NCI-H1092 (cell line): ENCODE results near the gene KASH5.

Experiments
- DNase-seq: peaks from one replicate; lab custom pipeline; 2025; lab: John Stamatoyannopoulos, UW

KASH5 gene

DNA sequence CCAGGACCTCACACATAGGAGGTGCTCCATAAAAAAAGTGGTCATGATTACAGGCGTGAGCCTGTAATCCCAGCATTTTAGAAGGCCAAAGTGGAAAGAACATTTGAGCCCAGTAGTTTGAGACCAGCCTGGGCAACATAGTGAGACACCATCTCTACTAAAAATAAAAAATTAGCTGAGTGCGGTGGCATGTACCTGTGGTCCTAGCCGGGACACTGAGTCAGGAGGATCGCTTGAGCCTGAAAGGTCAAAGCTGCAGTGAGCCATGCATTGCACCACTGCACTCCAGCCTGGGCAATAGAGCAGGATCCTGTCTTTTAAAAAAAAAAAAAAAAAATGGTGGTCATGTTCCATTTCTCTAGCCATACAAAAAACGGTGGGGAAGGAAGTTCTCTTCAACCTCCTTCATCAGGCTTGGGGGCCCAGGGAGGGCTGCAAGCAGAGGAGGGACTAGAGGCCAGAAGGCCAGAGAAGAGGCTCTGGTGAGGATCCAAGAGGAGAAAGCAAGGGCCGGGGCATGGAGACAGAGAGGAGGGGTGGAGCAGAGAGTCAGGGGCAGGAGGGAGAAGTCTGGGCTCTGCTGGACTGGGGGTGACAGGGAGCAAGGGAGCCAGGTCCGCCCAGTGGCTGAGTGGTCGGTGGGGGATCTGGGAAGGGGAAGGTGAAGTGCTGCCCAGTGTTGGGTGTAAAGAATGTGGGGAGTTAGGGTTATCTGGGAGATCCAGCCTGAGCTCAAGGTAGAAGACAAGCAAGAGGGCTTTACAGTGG, 8.9 kb downstream of the KASH5 start:
- DNase-seq: no peak

DNA sequence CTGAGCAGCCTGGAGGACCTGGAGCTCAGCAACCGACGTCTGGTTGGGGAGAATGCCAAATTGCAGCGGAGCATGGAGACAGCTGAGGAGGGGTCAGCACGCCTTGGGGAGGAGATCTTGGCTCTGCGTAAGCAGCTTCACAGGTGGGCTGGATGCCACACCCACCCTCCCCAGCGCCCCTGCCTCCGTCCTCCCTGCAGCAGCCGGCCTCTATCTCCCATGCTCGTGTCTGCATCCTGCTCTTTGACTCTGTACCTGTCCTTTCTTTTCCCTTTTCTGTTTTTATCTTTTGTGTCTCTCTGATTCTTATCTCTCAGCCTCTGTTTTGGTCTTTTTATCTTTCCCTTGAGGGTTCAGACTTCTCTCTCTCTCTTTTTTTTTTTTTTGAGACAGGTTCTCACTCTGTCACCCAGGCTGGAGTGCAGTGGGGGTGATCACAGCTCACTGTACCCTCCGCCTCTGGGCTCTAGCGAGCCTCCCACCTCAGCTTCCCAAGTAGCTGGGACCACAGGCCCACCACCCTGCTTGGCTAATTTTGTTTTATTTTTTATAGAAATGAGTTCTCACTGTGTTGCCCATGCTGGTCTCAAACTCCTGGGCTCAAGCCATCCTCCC, 10.1 kb downstream of the KASH5 start:
- DNase-seq: no peak

DNA sequence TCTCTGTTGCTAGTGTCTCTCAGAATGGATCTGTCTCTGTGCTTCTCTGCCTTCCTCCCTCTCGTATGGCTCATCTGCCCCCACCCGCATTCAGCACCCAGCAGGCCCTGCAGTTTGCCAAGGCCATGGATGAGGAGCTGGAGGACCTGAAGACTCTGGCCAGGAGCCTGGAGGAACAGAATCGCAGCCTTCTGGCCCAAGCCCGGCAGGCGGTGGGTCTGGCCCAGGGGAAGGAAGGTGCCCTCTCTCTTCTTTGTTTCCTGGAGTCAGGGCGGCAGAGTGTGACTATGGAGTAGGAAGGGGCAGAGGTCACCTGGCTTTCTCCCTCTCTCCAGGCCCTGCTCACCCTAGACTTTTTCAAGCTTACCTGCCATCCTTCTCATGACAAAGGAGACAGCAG, 10.9 kb downstream of the KASH5 start:
- DNase-seq: no peak

DNA sequence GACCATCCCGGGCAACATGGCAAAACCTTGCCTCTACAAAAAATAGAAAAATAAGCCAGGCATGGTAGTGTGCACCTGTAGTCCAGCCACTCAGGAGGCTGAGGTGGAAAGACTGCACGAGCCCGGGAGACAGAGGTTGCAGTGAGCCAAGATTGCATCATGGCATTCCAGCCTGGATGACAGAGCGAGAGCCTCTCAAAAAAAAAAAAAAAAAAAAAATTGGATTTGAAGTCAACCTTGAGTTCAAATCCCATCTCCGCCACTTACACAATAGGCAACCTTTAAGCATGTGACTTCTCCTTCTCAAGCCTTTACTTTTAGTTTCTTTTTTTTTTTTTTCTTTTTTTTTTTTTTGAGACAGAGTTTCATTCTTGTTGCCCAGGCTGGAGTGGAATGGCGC, 12.0 kb downstream of the KASH5 start:
- DNase-seq: no peak

DNA sequence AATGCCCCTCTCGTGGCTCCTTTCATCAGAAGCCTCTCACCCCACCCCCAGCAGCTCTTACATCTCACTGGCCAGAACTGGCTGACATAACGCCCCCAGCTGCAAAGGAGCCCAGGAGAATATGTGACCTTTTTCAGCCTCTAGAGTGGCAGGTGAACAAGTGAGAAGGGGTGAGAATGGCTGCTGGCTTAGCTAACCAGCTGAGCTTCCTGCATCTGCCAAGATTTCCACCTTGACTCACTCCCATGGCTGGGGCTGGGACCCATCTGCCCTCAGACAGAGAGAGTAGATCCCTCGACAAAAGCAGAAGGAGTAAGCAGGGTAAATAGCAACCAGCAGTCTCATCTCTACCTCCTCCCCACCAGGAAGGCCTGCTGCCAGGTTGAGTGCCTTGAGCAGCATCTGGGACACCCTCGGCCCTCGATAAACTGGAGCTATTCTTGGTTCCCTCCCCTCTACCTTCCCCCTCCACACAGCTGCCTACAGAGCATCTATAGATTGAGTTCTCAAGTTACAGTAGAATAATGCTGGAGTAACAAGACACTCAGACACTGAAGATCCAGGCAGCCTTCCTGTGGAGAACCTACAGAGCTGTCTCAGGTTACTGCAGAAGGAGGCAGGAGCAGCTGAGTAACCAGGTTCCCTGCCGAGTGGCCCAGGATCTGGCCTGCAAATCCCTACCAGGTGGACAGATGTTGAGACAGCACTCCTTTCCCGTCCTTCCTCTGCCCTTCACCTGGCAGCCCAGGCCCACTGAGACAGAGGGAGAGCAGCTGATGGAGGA, 15.5 kb downstream of the KASH5 start:
- peak; percentile 48 for DNase-seq

DNA sequence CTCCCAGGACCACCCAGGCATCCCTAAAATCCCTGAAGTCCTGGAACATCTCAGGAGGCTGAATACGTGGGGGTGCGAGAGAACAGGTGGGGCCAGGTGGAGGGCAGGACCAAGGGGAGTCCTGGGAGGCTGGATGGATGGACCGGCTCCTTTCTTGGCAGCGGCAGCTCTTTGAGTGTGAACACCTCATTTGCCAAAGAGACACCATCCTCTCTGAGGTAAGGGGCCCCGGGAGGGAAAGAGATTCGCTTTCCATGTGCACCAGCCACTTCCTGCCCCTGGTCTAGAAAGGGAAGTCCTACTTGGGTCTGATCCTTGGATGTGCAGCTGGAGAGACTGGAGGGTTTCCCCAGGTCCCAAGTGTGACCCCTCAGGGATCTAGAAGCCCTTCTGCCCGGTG, 19.0 kb downstream of the KASH5 start:
- no peak for DNase-seq

DNA sequence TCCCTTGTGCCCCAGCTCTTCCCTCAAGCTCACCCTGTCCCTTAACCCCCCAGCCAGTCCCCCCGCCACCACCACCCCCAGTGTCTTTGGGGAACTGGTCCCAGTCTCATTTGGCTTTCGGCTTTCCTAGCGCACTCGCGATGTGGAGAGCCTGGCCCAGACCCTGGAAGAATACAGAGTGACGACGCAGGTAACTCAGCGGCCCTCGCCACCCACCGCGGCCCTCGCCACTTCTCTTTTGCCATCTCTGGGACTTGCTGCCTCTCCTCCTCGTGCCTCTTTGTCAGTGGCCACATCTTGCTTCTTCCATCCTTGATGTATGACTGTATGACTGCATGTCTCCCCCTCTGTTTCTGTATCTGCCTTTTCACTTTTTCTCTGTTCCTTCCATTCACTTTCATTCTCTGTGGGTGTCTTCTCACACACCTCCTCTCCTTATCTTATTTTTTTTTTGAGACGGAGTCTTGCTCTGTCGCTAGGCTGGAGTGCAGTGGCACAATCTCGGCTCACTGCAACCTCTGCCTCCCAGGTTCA, 19.5 kb downstream of the KASH5 start:
- DNase-seq: no peak

DNA sequence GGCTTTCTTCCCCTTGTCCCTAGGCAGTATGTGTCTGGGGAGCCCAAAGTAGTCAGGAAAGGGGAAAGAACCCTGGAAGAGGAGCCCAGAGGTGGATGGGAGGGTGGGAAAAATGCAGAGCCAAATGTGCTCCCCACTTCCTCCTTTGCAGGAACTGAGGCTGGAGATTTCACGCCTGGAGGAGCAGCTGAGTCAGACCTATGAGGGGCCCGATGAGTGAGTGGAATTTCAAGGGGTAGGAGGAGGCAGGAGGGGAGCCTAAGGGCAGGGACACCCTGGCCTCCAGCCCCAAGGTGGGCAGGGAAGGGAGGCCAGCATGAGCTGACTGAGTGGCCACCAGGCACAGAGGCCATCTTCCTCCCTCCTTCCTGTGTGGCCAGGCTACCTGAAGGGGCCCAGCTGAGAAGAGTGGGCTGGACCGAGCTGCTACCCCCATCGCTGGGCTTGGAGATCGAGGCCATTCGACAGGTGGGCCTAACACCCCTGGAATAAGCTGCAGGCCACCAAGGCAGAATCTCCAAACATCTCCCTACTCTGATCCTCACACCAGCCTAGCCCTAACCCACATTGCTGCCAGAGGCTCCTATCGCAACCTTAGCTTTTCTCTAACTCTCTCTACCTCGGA, 20.9 kb downstream of the KASH5 start:
- DNase-seq: no peak

DNA sequence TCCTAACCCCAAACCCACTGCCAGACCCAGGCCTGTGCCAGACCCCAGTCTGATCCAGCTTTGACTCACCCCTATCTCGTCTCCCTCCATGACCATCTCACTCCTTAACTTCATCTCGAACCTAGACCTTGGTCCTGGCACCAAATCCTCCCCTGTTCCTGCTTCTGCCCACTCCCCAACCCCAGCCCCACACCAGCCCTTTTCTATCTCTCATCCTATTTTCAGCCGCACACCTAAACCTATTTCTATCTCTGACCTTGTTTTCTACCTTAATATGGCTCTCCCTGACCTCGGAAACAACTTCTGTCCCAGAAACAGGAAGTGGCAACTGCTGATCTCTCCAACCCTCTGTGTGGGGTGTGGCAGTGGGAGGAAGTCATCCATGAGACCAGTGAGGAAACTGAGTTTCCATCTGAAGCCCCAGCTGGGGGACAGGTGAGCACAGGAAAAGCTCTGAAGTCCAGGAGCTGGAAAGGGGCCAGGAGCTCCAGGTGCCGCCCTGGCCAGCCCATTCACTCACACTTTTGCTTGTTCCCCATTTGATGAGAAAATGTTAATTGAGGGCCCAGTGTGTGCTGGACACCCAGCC, 21.5 kb downstream of the KASH5 start:
- DNase-seq: no peak

DNA sequence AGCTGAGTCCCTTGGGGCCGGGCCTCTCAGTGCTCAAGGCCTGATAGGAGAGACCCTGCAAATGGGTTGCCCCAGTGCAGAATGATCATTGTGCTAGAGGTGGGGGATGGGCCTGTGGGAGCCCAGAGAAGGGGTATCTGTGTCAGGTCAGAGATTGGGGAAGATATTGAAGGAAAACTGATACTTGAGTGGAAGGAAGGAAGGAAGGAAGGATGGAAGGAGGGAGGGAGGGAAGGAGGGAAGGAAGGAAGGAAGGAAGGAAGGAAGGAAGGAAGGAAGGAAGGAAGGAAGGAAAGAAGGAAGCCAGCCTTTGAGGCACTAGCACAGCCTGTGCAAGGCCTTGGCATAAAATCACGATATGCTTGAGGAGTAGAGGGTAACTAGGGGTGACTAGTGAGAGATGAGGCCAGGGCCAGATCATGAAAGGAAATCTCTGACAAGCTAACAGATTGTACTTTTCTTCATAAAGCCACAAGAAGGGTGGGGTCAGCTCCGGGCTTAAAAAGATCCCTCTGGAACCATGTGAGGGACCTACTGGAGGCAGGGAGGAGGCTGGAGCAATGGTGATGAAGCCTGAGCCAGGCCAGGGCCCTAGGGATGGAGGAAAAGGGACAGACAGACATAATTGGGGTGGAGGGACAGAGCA, 23.8 kb downstream of the KASH5 start:
- DNase-seq: no peak

DNA sequence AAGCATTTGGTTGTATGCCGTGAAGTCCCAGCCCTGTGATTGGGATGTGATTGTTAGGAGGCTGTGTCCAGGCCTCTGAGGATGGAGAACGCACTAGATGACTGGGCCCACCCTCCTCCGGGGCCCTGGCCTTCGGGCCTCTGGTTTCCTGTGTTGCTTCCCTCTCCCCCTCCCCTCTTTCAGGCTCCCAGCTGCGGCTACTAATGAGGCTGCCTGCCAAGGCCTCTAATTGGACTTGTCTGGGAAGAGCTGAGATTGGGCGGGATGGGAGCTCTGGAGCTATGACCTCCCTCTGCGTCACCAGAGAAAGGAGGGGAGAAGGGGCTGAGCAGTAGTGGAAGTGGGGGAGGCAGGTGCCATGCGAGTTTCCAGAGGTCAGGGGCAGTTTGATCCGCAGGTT, 25.3 kb downstream of the KASH5 start:
- DNase-seq: no peak

DNA sequence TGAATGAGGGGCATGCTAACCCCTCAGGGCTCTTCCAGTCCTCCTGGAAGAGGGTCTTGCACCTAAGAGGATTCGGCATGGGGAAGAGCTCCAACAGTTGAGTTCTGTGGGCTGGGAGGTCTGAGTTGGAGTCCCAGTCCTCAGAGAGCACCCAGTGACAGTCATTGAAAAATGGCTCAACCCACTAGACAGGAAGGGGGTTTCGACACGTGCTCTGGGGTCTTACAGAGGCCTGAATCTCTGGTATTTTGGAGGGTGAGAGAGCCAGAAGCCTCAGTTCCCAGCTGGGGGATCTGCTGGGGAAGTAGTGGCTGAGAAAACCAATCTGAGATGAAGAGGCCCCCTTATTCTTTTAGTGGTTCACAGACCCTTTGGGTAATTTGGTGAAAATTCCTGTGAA, 26.2 kb downstream of the KASH5 start:
- no peak for DNase-seq

DNA sequence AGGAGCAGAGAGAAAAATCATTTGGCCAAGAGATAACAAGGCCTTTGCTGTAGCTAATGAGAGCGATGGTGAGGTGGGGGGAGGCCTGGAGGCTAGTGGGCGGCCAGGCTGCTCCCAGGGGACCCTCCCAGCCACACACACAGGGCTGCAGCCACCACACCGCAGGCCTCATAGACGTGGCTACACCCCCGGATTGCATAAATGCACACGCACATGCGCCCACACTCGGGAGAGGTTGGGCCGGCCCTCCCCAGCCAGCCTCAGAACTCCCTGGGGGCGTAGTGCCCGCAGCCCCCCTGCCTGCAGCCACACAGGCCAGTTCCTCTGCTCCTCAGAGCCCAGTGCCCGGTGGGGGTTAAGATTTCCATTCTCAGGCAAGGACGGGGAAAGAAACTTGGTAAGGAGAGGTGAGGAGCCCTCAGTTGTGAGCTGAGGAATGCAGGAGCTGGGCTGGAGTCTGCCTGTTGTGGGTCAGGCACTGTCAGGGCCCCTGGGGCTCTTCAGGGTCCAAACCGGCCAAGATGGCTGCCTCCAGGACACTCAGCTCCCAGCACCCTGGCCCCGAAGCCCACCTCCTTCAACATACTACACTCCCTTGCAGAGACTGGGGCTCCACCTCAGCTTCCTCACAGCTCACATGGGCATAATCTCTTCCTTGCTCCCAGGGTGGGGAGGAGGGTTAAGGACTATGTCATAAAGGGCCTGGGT, 27.2 kb downstream of the KASH5 start:
- DNase-seq: no peak

DNA sequence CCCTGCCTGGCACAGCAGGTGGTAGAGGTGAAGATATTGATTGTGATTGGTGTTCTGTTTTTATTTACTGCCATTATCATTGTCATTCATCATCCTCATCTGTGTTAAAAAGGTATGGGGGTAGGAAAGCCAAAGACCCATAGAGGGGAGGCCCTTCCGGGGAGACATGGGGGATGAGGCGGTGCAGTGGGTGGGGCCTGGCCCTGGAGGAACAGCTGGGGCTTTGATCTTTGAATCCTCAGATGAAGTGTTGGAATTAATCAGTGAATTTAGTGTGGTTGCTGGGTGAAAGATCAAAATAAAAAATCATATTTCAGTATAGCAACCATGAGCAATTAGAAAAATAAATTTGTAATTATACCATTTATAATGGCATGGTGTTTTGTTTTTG, 27.8 kb downstream of the KASH5 start:
- no peak for DNase-seq

DNA sequence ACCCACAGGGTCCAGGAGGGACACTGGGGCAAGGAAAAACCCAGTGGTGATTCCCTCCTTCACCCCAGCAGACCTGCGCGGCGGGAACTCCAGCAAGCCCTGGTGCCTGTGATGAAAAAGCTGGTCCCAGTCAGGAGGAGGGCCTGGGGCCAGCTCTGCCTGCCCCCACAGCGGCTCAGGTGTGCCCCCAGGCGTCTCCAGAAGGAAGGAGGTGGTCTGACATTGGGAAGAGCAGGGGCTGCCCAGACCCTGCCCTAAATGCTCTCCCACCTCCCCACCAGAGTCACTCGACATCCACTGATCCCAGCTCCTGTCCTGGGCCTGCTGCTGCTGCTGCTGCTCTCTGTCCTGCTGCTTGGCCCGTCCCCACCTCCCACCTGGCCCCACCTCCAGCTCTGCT, 29.0 kb downstream of the KASH5 start:
- no peak for DNase-seq

DNA sequence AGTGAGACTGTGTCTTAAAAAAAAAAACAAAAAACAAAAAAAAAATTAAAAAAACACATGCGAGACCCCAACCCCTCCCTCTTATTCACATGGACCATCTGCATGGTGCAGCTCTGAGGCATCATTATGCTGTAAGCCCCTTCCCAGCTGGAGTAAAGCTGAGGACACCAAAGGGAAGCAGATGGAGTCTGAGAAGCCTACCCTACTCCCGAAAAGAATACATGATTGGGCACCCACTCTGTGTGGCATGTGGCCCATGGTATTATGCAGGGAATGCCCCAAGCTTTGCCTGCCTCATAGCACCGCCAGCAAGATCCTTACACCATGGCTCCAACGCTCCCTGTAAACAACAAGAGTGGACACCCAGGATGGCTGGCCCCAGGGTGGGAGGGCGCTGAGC, 30.5 kb downstream of the KASH5 start:
- DNase-seq: no peak

DNA sequence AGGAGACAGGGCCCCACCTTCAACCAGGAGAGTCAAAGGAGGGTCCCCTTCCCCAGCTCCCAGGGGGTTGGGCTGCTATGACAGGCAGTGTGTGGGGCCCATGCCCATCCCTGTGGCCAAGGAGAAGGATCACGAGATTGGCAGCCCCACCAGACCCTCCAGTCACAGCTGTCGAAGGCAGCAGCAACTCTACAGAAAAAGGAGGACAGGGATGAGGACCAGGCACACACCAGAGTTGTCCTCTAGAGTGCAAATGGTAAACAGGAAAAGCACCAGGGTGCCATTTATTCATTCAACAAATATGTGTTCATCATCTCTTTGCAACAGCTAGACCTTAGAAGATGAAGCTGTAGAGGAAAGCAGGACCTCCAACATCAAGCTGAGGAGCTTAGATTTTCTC, 31.1 kb downstream of the KASH5 start:
- DNase-seq: no peak

DNA sequence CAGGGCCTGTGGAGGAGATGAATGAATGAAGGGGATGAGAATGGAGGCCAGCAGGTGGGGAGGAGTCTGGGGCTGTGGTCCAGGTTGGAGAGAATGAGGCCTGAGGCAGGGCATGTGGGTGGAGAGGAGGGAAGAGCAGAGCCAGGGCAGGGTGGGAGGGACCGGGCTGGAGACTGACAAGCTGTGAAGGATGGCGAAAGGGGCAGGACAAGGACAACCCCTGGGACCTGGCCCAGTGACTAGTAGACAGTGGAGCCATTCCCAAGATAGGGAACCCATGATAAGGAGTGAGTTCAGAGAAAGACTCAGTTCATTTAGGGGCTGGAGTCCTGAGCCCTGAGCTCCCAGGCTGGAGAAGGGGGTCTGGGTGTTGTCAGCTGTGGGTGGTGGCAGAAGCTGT, 32.2 kb downstream of the KASH5 start:
- DNase-seq: no peak

DNA sequence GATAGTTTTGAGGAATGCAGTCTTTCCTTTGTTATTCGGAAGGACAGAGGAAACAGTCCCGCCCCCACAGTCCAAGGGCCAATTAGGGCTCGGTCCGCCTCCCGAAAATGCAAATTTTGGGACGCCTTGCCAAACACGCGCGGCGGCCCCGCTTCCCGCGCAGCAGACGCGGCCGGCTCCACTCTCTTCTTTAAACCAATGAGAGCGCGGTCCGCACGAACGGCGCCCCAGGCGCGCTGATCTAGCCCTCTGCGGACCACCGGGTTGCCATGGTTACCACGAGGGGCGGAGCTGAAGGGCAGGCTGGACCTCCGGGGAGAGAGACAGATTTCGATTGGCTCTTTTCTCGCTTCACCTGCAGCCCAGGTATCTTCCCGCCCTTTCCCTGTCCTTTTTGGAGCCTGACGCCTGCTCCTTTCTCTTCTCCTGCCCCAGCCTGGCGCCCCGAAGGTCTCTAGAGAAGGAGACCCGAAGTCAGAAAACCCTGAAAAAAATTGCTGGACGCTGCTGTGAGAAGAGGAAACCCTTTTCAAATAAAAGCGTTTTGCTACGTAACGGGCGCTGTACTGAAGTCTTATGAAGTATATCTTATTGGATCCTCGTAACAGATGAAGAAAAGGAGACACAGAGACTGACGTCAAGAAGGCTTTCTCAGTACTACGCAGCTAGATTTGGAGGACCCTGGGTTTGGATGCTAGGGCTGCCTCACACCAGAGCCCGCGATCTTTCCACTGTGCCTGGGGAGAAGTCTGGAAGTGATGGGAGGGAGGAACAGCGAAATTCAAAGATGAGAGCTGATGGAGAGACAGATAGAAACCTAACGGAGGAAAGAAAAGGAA, 33.2 kb downstream of the KASH5 start:
- DNase-seq: peak; percentile 61

DNA sequence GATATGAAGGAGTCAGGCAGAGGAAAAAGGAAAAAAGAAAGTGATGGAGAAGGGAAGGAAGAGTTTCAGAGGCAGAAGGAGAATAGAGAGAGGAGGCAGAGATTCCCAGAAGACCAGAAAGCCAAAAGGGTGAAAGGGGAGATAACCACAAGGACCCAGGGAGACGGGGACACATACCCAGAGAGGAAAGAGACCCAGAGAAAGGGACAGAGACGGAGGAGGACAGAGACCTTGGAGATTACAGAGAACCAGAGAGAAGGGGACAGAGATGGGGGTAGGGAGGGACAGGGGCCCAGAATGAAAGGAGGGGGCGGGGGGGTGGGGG, 33.8 kb downstream of the KASH5 start:
- DNase-seq: no peak
